H9 (cell line): ENCODE measurements around the gene DGKH. TPM values are rescaled to one million over a fixed set of nuclear protein-coding genes. Genes with fewer than 3 reads are reported as not detected.

Experiments
- DNase-seq: peaks from one replicate; pipeline ENCODE4 v3.0.0-alpha.2; 2017
- H2AFZ ChIP-seq: one replicate; pipeline ENCODE4 v1.6.1; 2013; ENCODE audit warnings: mild to moderate bottlenecking, low read length, control low read depth, moderate library complexity
- H2AK5ac ChIP-seq: 2 replicates; pipeline ENCODE4 v1.6.1; 2013; ENCODE audit warnings: low read length, control low read depth, mixed read lengths; ENCODE audit not compliant: insufficient read length
- H2BK120ac ChIP-seq: one replicate; pipeline ENCODE4 v1.6.1; 2013; ENCODE audit warnings: low read depth, mild to moderate bottlenecking, low read length, control low read depth, inconsistent platforms; ENCODE audit not compliant: poor library complexity, severe bottlenecking
- H2BK12ac ChIP-seq: 2 replicates; pipeline ENCODE4 v1.6.1; 2013; ENCODE audit warnings: low read length, control low read depth, mixed read lengths, low read depth; ENCODE audit not compliant: insufficient read length
- H2BK15ac ChIP-seq: 2 replicates; pipeline ENCODE4 v1.6.1; 2013; ENCODE audit warnings: low read depth, low read length, control low read depth
- H2BK20ac ChIP-seq: one replicate; pipeline ENCODE4 v1.6.1; 2013; ENCODE audit warnings: low read depth, mild to moderate bottlenecking, low read length, control low read depth, inconsistent platforms; ENCODE audit not compliant: poor library complexity, severe bottlenecking
- H2BK5ac ChIP-seq: 2 replicates; pipeline ENCODE4 v1.6.1; 2013; ENCODE audit warnings: low read length, control low read depth, mixed read lengths; ENCODE audit not compliant: insufficient read length
- H3K14ac ChIP-seq: 2 replicates; pipeline ENCODE4 v1.6.1; 2013; ENCODE audit warnings: low read length, control low read depth; ENCODE audit not compliant: insufficient read depth
- H3K18ac ChIP-seq: 2 replicates; pipeline ENCODE4 v1.6.1; 2013; ENCODE audit warnings: low read depth, mild to moderate bottlenecking, mixed read lengths, low read length, control low read depth; ENCODE audit not compliant: insufficient read length
- H3K23ac ChIP-seq: 2 replicates; pipeline ENCODE4 v1.6.1; 2013; ENCODE audit warnings: low read length, control low read depth, mixed read lengths, low read depth; ENCODE audit not compliant: insufficient read length
- H3K23me2 ChIP-seq: 2 replicates; pipeline ENCODE4 v1.6.1; 2013; ENCODE audit warnings: low read depth, mild to moderate bottlenecking, mixed read lengths, low read length, control low read depth; ENCODE audit not compliant: insufficient read length, poor library complexity, severe bottlenecking
- H3K27ac ChIP-seq: 2 replicates; pipeline ENCODE4 v1.5.1; 2013; ENCODE audit warnings: low read length, control low read depth, mixed read lengths, low read depth; ENCODE audit not compliant: insufficient read length
- H3K27me3 ChIP-seq: 2 replicates; pipeline ENCODE4 v1.6.1; 2013; ENCODE audit warnings: low read length, control low read depth, inconsistent platforms; ENCODE audit not compliant: insufficient read depth
- H3K4ac ChIP-seq: 2 replicates; pipeline ENCODE4 v1.6.1; 2013; ENCODE audit warnings: low read depth, mild to moderate bottlenecking, control low read depth, inconsistent platforms, low read length, moderate library complexity
- H3K4me1 ChIP-seq: 2 replicates; pipeline ENCODE4 v1.6.1; 2013; ENCODE audit warnings: low read length, control low read depth, inconsistent platforms; ENCODE audit not compliant: insufficient read depth
- H3K4me2 ChIP-seq: 2 replicates; pipeline ENCODE4 v1.6.1; 2013; ENCODE audit warnings: low read length, control low read depth, mixed read lengths; ENCODE audit not compliant: insufficient read length, insufficient read depth
- H3K56ac ChIP-seq: 2 replicates; pipeline ENCODE4 v1.6.1; 2013; ENCODE audit warnings: low read depth, mild to moderate bottlenecking, mixed read lengths, low read length, control low read depth; ENCODE audit not compliant: insufficient read length
- H3K79me1 ChIP-seq: 2 replicates; pipeline ENCODE4 v1.6.1; 2013; ENCODE audit warnings: low read depth, mild to moderate bottlenecking, moderate library complexity, low read length, control low read depth, inconsistent platforms; ENCODE audit not compliant: insufficient read depth, poor library complexity, severe bottlenecking
- H3K79me2 ChIP-seq: 2 replicates; pipeline ENCODE4 v1.6.1; 2013; ENCODE audit warnings: low read length, control low read depth, inconsistent platforms; ENCODE audit not compliant: insufficient read depth
- H3K9ac ChIP-seq: 2 replicates; pipeline ENCODE4 v1.6.1; 2013; ENCODE audit warnings: low read length, control low read depth, mixed read lengths; ENCODE audit not compliant: insufficient read length; ENCODE audit errors: extremely low read depth
- H3K9me3 ChIP-seq: one replicate; pipeline ENCODE4 v1.6.1; 2013; ENCODE audit warnings: low read depth, low read length, inconsistent platforms; ENCODE audit not compliant: control insufficient read depth
- H3T11ph ChIP-seq: one replicate; pipeline ENCODE4 v1.6.1; 2013; ENCODE audit warnings: mild to moderate bottlenecking, low read length, control low read depth, inconsistent platforms
- H4K20me1 ChIP-seq: one replicate; pipeline ENCODE4 v1.6.1; 2013; ENCODE audit not compliant: control insufficient read depth, insufficient read length, insufficient read depth
- H4K5ac ChIP-seq: 2 replicates; pipeline ENCODE4 v1.6.1; 2013; ENCODE audit warnings: low read depth, mild to moderate bottlenecking, mixed read lengths, low read length, control low read depth; ENCODE audit not compliant: insufficient read length
- H4K8ac ChIP-seq: replicated peaks from 2 replicates; pipeline ENCODE4 v1.6.1; 2013; ENCODE audit warnings: low read length, control low read depth, mixed read lengths, low read depth; ENCODE audit not compliant: insufficient read length
- H4K91ac ChIP-seq: 2 replicates; pipeline ENCODE4 v1.6.1; 2013; ENCODE audit warnings: low read depth, mild to moderate bottlenecking, moderate library complexity, mixed read lengths, low read length, control low read depth; ENCODE audit not compliant: insufficient read length
- H3K27ac Mint-ChIP-seq, 3 experiments: 2 replicates in 2 of 3; 3 replicates in 1 of 3; pipeline ENCODE4 v1.8.0; 2020 to 2021; ENCODE audit warnings: mixed read lengths in 3 of 3, mild to moderate bottlenecking in 1 of 3, moderate library complexity in 1 of 3
- H3K27me3 Mint-ChIP-seq: 2 replicates; pipeline ENCODE4 v1.8.0; 2021; ENCODE audit warnings: low read depth, mild to moderate bottlenecking, moderate library complexity, mixed read lengths
- H3K36me3 Mint-ChIP-seq, 3 experiments: 2 replicates in 2 of 3; 3 replicates in 1 of 3; pipeline ENCODE4 v1.8.0; 2020 to 2021; ENCODE audit warnings: low read depth in 3 of 3, mixed read lengths in 3 of 3; ENCODE audit not compliant: insufficient read depth in 1 of 3
- H3K4me1 Mint-ChIP-seq, 2 experiments: 2 replicates each; pipeline ENCODE4 v1.8.0; 2020; ENCODE audit warnings: mixed read lengths in 2 of 2
- H3K4me3 Mint-ChIP-seq, 2 experiments: 2 replicates in 1 of 2; 3 replicates in 1 of 2; pipeline ENCODE4 v1.8.0; 2020 to 2021; ENCODE audit warnings: mild to moderate bottlenecking in 2 of 2, mixed read lengths in 2 of 2, moderate library complexity in 1 of 2
- H3K9me3 Mint-ChIP-seq, 2 experiments: 2 replicates in 1 of 2; 3 replicates in 1 of 2; pipeline ENCODE4 v1.8.0; 2020; ENCODE audit warnings: mild to moderate bottlenecking in 2 of 2, mixed read lengths in 2 of 2, moderate library complexity in 1 of 2
- CTCF ChIP-seq: fragments of 200-600 bp; sonication (generic); conservative IDR thresholded peaks from 3 replicates; pipeline ENCODE4 v1.8.0; 2021; ENCODE audit warnings: antibody characterized with exemption, mild to moderate bottlenecking
- WGBS: extraction: QIAGEN DNeasy Blood & Tissue Kit; methylation state at CpG from one replicate; pipeline ENCODE4 v1.1.7; 2013; ENCODE audit warnings: missing lambda C conversion rate, low lambda C conversion rate, mixed read lengths; ENCODE audit not compliant: insufficient read length; ENCODE audit errors: extremely low coverage; 5-methylcytosine and 5-hydroxymethylcytosine counted together
- total RNA-seq: library from RNA; stranded (reverse); gene quantifications from 2 replicates; pipeline ENCODE4 v1.2.1, GENCODE V29; 2021

The DGKH gene
- total RNA-seq, 1 experiment from 2014 or later, result 8.6 TPM

GRCh38 chr13:42113478-42113877 is 65.0 kb downstream of the DGKH start:
- H3K14ac ChIP-seq, result no peak overlapping the region
- no peak for TF ChIP-seq CTCF
- H3K79me2 ChIP-seq, result no peaks in the 10 kb centered on the region
- no peak overlapping the region for H4K8ac ChIP-seq
- no peak overlapping the region for H3K18ac ChIP-seq
- H2BK12ac ChIP-seq, result no peak overlapping the region
- no peak overlapping the region for H2BK15ac ChIP-seq
- no peak overlapping the region for H2BK120ac ChIP-seq
- H3K23me2 ChIP-seq, result no peaks in the 10 kb centered on the region
- no peaks in the 10 kb centered on the region for H4K20me1 ChIP-seq
- H2AFZ ChIP-seq, result no peak overlapping the region
- H4K5ac ChIP-seq, result no peak overlapping the region
- DNase-seq, result no peak
- Mint-ChIP-seq H3K27me3 (no peaks in the 10 kb centered on the region), H3K4me1 (peaks cover 7 to 8% of the 10 kb centered on the region in 2 experiments), H3K36me3 (no peaks in the 10 kb centered on the region), H3K9me3 (no peaks in the 10 kb centered on the region), H3K4me3 (no peak overlapping the region), H3K27ac (no peak overlapping the region)
- no CpG with 5 or more reads among the region's 5 CpGs for WGBS
- H2AK5ac ChIP-seq, result no peak overlapping the region
- no peak overlapping the region for H2BK5ac ChIP-seq
- H3K27me3 ChIP-seq, result no peaks in the 10 kb centered on the region
- no peak overlapping the region for H3K27ac ChIP-seq
- no peak overlapping the region for H3K56ac ChIP-seq
- no peak overlapping the region for H3K23ac ChIP-seq
- no peaks in the 10 kb centered on the region; the same call in 1 of the 2 replicates for H3K4me1 ChIP-seq
- no peak overlapping the region for H3K4me2 ChIP-seq
- no peak overlapping the region for H4K91ac ChIP-seq
- no peak overlapping the region for H2BK20ac ChIP-seq
- H3K79me1 ChIP-seq, result peaks cover 2% of the 10 kb centered on the region
- no peak overlapping the region for H3T11ph ChIP-seq
- no peak overlapping the region for H3K4ac ChIP-seq
- no peaks in the 10 kb centered on the region for H3K9me3 ChIP-seq
- no peak overlapping the region for H3K9ac ChIP-seq
